Measurements from ENCODE around the gene BCAM.
"Not testable (repeated sequence)": the region's sequence is repeated elsewhere in the genome, so short reads cannot be mapped to it uniquely, and the experiment has no call there.

BCAM gene

GRCh38 chr19:44808463-44809371 lies at the start of gene BCAM:
BCAM (plus strand) TSS chr19:44809103; CDS start chr19:44809125, 22 bp downstream.
- no peak for DNase-seq

- no peak for DNase-seq
Observed at GRCh38 chr19:44762038-44762437, 46.9 kb upstream of the BCAM start.

- DNase-seq, result no peak
Observed at GRCh38 chr19:44765033-44765948, 43.6 kb upstream of the BCAM start.

- no peak for DNase-seq
Observed at GRCh38 chr19:44765949-44766335, 43.0 kb upstream of the BCAM start.

GRCh38 chr19:44767295-44768180 lies 41.4 kb upstream of the BCAM start:
- peak; percentile 15 for DNase-seq

- DNase-seq, result peak; percentile 97
Observed at GRCh38 chr19:44770550-44771257, 38.2 kb upstream of the BCAM start.

GRCh38 chr19:44772144-44772543 lies 36.8 kb upstream of the BCAM start:
- DNase-seq, result not testable (repeated sequence)

GRCh38 chr19:44772959-44773358 lies 35.9 kb upstream of the BCAM start:
- no peak for DNase-seq

GRCh38 chr19:44775676-44776240 lies 33.1 kb upstream of the BCAM start:
- DNase-seq, result no peak

- no peak for DNase-seq
Observed at GRCh38 chr19:44776402-44777096, 32.4 kb upstream of the BCAM start.

GRCh38 chr19:44777715-44778347 lies 31.1 kb upstream of the BCAM start, which contains the start of gene CBLC:
CBLC (plus strand) TSS chr19:44777890; CDS start chr19:44777932, 42 bp downstream.
- no peak for DNase-seq

- no peak for DNase-seq
Observed at GRCh38 chr19:44779150-44779549, 29.8 kb upstream of the BCAM start.

- not testable (repeated sequence) for DNase-seq
Observed at GRCh38 chr19:44781694-44782093, 27.2 kb upstream of the BCAM start.

- no peak for DNase-seq
Observed at GRCh38 chr19:44782729-44783128, 26.2 kb upstream of the BCAM start.

GRCh38 chr19:44783545-44783944 lies 25.4 kb upstream of the BCAM start:
- no peak for DNase-seq

GRCh38 chr19:44785271-44785670 lies 23.6 kb upstream of the BCAM start:
- no peak for DNase-seq

GRCh38 chr19:44785993-44786392 lies 22.9 kb upstream of the BCAM start:
- no peak for DNase-seq

- DNase-seq, result no peak
Observed at GRCh38 chr19:44788971-44789370, 19.9 kb upstream of the BCAM start.

- no peak for DNase-seq
Observed at GRCh38 chr19:44789943-44790483, 18.9 kb upstream of the BCAM start.

GRCh38 chr19:44792281-44792680 lies 16.6 kb upstream of the BCAM start:
- DNase-seq, result no peak

Measured in GDM1 (cell line).